Thyroid gland (tissue), 4 donors: ENCODE data around the gene PLA2G2C. TPM values are rescaled to one million over a fixed set of nuclear protein-coding genes. Genes with fewer than 3 reads are reported as not detected.
"Not testable (repeated sequence)": the region's sequence is repeated elsewhere in the genome, so short reads cannot be mapped to it uniquely, and the experiment has no call there.

Experiments used
- DNase-seq, 2 donors: peaks; one replicate each; pipeline ENCODE4 v3.0.0-alpha.2; 2019
- H3K27ac ChIP-seq, 3 donors: fragments of 200-600 bp; sonication (generic); 1 replicate in 2 of 3; 2 replicates in 1 of 3; pipeline ENCODE4 v1.5.1; 2016 to 2019; ENCODE audit warnings: mild to moderate bottlenecking in 1 of 3, moderate library complexity in 1 of 3
- H3K27me3 ChIP-seq: fragments of 200-600 bp; sonication (generic); one replicate; pipeline ENCODE4 v1.5.1; 2019
- H3K36me3 ChIP-seq, 2 donors: fragments of 200-600 bp; sonication (generic); one replicate each; pipeline ENCODE4 v1.5.1; 2016 to 2019
- H3K4me1 ChIP-seq, 2 donors: fragments of 200-600 bp; sonication (generic); one replicate each; pipeline ENCODE4 v1.5.1; 2017 to 2019
- H3K4me3 ChIP-seq, 3 donors: fragments of 200-600 bp; sonication (generic); replicated peaks in 1 of 3; 1 replicate in 2 of 3; 2 replicates in 1 of 3; pipeline ENCODE4 v1.5.1; 2016; ENCODE audit warnings: mild to moderate bottlenecking in 1 of 3
- H3K9me3 ChIP-seq: fragments of 200-600 bp; sonication (generic); one replicate; pipeline ENCODE4 v1.5.1; 2017
- CTCF ChIP-seq, 6 experiments: fragments of 200-600 bp in 3 of 6; fragments of 450-650 bp in 3 of 6; sonication (generic) in 3 of 6; IDR thresholded peaks; one replicate each; pipeline ENCODE4 v1.5.1; 2016 to 2019; ENCODE audit warnings: antibody characterized with exemption in 6 of 6, mild to moderate bottlenecking in 2 of 6, inconsistent platforms in 1 of 6, moderate library complexity in 1 of 6
- POLR2A ChIP-seq, 2 donors: fragments of 450-650 bp; IDR thresholded peaks; one replicate each; pipeline ENCODE4 v1.6.1; 2017; ENCODE audit warnings: antibody characterized with exemption in 2 of 2, mild to moderate bottlenecking in 2 of 2, moderate library complexity in 1 of 2
- WGBS, 2 donors: methylation state at CpG; one replicate each; pipeline ENCODE4 v1.1.5; 2017; 5-methylcytosine and 5-hydroxymethylcytosine counted together
- intact Hi-C: fragments of 100-400 bp; cut with DNase I; formaldehyde crosslinking; loops from one replicate; pipeline ENCODE4 v1.15.1; 2023
- total RNA-seq, 4 donors: library from RNA; depleted of rRNA; stranded (reverse); fragments of >200 nt; gene quantifications; one replicate each; pipeline ENCODE4 v1.2.3, GENCODE V29; 2016

PLA2G2C gene
- total RNA-seq, 4 donors from 2014 or later = not detected

GRCh38 chr1:20134995-20135394 lies 51.3 kb downstream of the PLA2G2C start:
- no peak overlapping the region for H3K4me3 ChIP-seq
- no peaks in the 10 kb centered on the region for H3K27me3 ChIP-seq
- H3K27ac ChIP-seq = no peak overlapping the region
- DNase-seq = no peak
- H3K36me3 ChIP-seq = no peaks in the 10 kb centered on the region
- no peak for TF ChIP-seq CTCF (IDR thresholded peaks at IDR 0.05)
- intact Hi-C loops = no loop called here
- WGBS, 2 donors = 91 to 93% methylated on average over 3 of the region's 3 CpGs
- no peaks in the 10 kb centered on the region for H3K4me1 ChIP-seq
- H3K9me3 ChIP-seq = no peaks in the 10 kb centered on the region

GRCh38 chr1:20130518-20130917 lies 55.8 kb downstream of the PLA2G2C start:
- H3K4me1 ChIP-seq, H3K4me3 ChIP-seq, H3K9me3 ChIP-seq, H3K27me3 ChIP-seq, DNase-seq, H3K27ac ChIP-seq, intact Hi-C loops, H3K36me3 ChIP-seq: not testable (repeated sequence)
- 91% methylated on average over 3 of the region's 3 CpGs for WGBS, 2 donors

- intact Hi-C loops = no loop called here
- no peaks in the 10 kb centered on the region for H3K4me1 ChIP-seq
- no peak for TF ChIP-seq POLR2A (IDR thresholded peaks at IDR 0.05)
- no peak for TF ChIP-seq CTCF (IDR thresholded peaks at IDR 0.05)
- DNase-seq = no peak
- H3K27me3 ChIP-seq = no peaks in the 10 kb centered on the region
- H3K9me3 ChIP-seq = no peaks in the 10 kb centered on the region
- H3K27ac ChIP-seq = no peak overlapping the region
- no peak overlapping the region for H3K4me3 ChIP-seq
- 96 to 98% methylated on average over 8 to 10 of the region's 10 CpGs for WGBS, 2 donors
- H3K36me3 ChIP-seq = no peaks in the 10 kb centered on the region
Measured at GRCh38 chr1:20126806-20127440, 59.4 kb downstream of the PLA2G2C start.

- Histone ChIP-seq H3K27me3 (no peaks in the 10 kb centered on the region), H3K9me3 (no peaks in the 10 kb centered on the region), H3K4me3 (no peak overlapping the region), H3K27ac (no peak overlapping the region), H3K4me1 (no peaks in the 10 kb centered on the region), H3K36me3 (no peaks in the 10 kb centered on the region)
- 47 to 53% methylated on average over 8 to 9 of the region's 9 CpGs for WGBS, 2 donors
- intact Hi-C loops = no loop called here
- TF ChIP-seq POLR2A (IDR thresholded peaks at IDR 0.05) = no peak
- TF ChIP-seq CTCF (IDR thresholded peaks at IDR 0.05) = no peak
- no peak for DNase-seq
Measured at GRCh38 chr1:20126041-20126805, 60.1 kb downstream of the PLA2G2C start.

GRCh38 chr1:20125100-20125499 lies 61.2 kb downstream of the PLA2G2C start:
- H3K4me1 ChIP-seq = no peaks in the 10 kb centered on the region
- TF ChIP-seq CTCF (IDR thresholded peaks at IDR 0.05) (no peak), POLR2A (IDR thresholded peaks at IDR 0.05) (no peak)
- intact Hi-C loops = no loop called here
- WGBS, 2 donors = 80 to 84% methylated on average over 10 of the region's 10 CpGs
- H3K27ac ChIP-seq = no peak overlapping the region
- no peak for DNase-seq
- no peaks in the 10 kb centered on the region for H3K27me3 ChIP-seq
- no peak overlapping the region for H3K4me3 ChIP-seq
- H3K36me3 ChIP-seq = no peaks in the 10 kb centered on the region
- no peaks in the 10 kb centered on the region for H3K9me3 ChIP-seq
